VCaP (cell line): ENCODE results near the gene NPFFR1.

Source experiments
- H3K27ac ChIP-seq: fragments of 450-650 bp; 2 replicates; pipeline ENCODE4 v1.5.1; 2017
- TF ChIP-seq, protein P1 (sequence below): fragments of 450-650 bp; conservative IDR thresholded peaks from 2 replicates; pipeline ENCODE4 v1.5.1; 2017; ENCODE audit warnings: mild to moderate bottlenecking, moderate library complexity

Gene NPFFR1

DNA sequence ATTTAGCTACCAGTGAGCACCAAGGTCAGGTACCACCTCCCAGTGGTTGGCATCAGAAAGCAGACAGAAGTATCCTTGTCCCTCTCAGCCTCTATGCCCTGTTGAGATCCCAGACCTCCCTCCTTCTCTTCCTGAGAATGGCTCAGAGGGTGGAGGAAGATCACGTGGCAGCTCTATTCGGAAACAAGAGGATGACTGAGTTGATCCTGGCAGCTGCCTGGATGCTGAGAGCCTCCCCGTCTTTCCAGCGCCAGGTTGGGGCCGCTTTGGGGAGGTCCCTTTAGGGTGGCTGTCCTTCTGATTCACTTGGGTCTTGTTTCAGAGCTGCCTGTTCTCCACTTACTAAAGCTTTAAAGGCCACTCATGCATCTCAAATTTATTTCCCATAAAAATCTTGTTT lies 36.9 kb upstream of the NPFFR1 start:
- TF ChIP-seq, protein P1, sequence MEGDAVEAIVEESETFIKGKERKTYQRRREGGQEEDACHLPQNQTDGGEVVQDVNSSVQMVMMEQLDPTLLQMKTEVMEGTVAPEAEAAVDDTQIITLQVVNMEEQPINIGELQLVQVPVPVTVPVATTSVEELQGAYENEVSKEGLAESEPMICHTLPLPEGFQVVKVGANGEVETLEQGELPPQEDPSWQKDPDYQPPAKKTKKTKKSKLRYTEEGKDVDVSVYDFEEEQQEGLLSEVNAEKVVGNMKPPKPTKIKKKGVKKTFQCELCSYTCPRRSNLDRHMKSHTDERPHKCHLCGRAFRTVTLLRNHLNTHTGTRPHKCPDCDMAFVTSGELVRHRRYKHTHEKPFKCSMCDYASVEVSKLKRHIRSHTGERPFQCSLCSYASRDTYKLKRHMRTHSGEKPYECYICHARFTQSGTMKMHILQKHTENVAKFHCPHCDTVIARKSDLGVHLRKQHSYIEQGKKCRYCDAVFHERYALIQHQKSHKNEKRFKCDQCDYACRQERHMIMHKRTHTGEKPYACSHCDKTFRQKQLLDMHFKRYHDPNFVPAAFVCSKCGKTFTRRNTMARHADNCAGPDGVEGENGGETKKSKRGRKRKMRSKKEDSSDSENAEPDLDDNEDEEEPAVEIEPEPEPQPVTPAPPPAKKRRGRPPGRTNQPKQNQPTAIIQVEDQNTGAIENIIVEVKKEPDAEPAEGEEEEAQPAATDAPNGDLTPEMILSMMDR: no peak

GRCh38 chr10:70319824-70320223 lies 36.0 kb upstream of the NPFFR1 start:
- H3K27ac ChIP-seq: no peak overlapping the region
- TF ChIP-seq, protein P1: no peak

More for the DNA sequence above, 36.9 kb upstream of the NPFFR1 start:
- H3K27ac ChIP-seq: no peak overlapping the region

GRCh38 chr10:70319183-70319582 lies 35.4 kb upstream of the NPFFR1 start:
- no peak overlapping the region for H3K27ac ChIP-seq

DNA sequence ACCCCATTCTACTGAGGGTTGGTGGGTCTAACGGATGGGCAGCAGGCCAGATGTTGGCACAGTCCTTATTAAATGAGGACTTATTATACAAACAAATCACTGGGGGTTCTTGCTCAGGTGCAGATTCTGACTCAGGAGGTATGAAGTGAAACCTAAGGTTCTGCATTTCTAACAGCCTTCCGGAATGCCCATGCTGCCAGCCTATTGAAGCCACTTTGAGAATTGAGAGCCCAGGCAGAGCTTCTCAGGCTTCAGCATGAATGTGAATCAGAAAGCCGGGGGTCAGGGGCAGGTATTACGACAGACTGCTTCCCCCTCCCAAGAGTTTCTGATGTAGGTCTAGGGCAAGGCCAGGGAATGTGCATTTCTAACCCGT lies 34.1 kb upstream of the NPFFR1 start:
- H3K27ac ChIP-seq: no peak overlapping the region
- TF ChIP-seq, protein P1: no peak

More at GRCh38 chr10:70319183-70319582, 35.4 kb upstream of the NPFFR1 start:
- TF ChIP-seq, protein P1: no peak

GRCh38 chr10:70317272-70317942 lies 33.6 kb upstream of the NPFFR1 start:
- TF ChIP-seq, protein P1: no peak
- no peak overlapping the region for H3K27ac ChIP-seq

- no peak overlapping the region for H3K27ac ChIP-seq
- TF ChIP-seq, protein P1: no peak
These were observed 32.0 kb upstream of the NPFFR1 start for GRCh38 chr10:70315815-70316214.

- no peak overlapping the region for H3K27ac ChIP-seq
- TF ChIP-seq, protein P1: no peak
These were observed 31.5 kb upstream of the NPFFR1 start for GRCh38 chr10:70315276-70315675.
